Prostate gland (tissue), 2 donors: Measurements from ENCODE around the gene SLC25A12.

Experiments
- CTCF ChIP-seq, 4 experiments: fragments of 200-600 bp in 2 of 4; fragments of 450-650 bp in 2 of 4; sonication (generic) in 2 of 4; IDR thresholded peaks; 1 replicate in 3 of 4; 2 replicates in 1 of 4; pipeline ENCODE4 v1.5.1; 2016 to 2019; ENCODE audit warnings: antibody characterized with exemption in 4 of 4, mild to moderate bottlenecking in 2 of 4, moderate library complexity in 2 of 4
- POLR2AphosphoS5 ChIP-seq: sonication (generic); formaldehyde crosslinking; IDR thresholded peaks from one replicate; pipeline ENCODE4 v1.6.1; 2017; ENCODE audit warnings: antibody characterized with exemption

GRCh38 chr2:171772373-171772772 lies 121.7 kb downstream of the SLC25A12 start:
- no peak for TF ChIP-seq CTCF (IDR thresholded peaks at IDR 0.05)
- TF ChIP-seq POLR2AphosphoS5: no peak
